GM18498 (cell line): ENCODE data around the gene CFAP100.

ENCODE experiments used
- ATAC-seq: cut with Tn5 transposase; IDR thresholded peaks from one replicate; pipeline ENCODE4 v1.9.1; 2021; ENCODE audit warnings: mild to moderate bottlenecking, moderate library complexity; ENCODE audit not compliant: unreplicated experiment

Gene CFAP100

DNA sequence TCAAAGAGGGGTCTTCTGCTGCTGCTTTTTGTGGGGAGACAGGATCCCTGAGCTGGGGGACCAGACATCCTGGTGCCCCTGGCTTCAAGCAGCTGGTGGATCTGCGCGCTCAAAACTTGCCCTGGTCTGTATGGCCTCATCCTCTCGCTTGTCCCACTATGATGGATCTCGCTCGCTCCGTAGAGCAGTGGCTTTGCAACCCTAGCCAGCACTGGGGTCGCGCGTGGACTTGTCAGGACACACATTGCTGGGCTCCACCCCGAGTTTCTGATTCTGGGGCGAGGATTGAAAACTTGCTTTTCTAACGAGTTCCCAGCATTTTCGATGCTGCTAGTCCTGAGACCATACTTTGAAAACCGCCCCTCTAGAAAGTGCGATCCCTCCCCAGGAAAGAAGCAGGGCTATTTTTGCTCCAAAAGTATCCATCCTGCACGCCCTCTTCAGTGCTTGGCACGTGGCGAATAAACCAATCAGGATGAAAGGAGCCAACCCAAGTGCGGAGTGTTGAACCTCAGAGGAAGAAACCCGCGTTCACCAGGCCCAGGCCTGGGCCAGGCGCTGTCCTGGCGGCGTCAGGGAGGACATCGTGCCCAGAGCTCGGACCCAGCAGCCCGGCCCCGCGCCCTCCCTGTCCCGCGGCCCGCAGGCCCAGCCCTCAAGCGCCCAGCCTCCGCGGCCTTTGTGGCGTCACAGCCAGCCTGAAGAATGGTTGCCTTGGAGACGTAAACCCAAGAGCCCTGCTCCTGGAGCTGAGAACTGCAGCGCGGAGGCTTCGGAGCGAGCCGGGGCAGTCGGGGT is at the start of gene CFAP100:
CFAP100 (plus strand) TSS at position 731 of the 798 bp plus-strand sequence. CDS start 1,092 bp downstream, outside the sequence.
- ATAC-seq = no peak

DNA sequence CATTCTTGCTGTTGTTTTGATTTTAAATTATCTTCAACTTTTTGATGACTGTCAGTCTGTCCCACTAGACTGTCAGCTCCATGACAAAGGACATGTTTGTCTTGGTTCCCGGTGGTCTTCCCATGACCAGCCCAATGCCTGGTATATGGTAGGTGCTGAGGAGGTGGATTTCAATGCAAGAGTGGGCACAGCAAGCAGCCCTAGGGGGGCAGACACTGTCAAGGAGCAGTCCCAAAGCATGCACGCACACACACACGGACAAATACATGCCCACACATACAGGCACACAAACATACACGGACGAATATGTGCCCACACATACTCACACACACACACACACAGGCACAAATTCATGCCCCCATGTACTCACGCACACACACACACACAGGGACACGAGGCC is 49.5 kb upstream of the CFAP100 start:
- no peak for ATAC-seq

DNA sequence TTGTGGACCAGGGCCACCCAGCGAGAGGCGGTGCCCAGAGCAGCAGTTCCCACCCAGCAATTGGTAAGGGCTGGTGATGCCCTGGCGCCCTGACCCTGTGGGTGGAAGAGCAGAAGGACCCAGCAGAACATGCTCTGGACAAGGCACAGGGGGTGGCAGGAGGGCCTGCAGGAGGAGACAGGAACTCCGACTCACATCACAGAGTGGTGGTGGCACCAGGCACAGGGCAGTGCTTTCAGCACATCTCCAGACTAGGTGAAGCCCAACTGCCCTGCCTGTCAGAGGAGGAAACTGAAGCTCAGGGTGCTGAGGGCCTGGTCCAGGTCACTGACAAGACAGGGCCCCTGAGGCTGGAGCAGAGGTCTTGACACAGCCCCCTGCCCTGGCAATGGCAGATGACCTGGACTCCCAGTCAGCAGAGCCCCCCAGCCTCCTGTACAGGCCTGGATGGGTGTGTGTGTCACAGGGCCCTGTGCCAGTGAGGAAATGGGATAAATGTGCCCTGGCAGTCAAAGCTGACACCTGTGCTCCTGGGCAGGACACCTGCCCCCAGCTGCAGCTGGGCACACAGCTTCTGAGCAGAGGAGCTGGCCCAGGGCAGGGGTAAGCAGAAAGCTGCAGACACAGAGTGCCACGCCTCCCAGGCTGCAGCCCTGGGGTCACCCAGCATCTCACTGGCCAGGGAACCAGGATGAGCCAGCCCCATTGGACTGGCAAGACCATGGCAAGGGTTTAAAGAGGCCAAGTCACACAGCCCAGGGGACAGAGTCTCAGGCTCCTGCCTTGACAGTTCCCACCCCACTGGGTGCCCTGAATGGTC is 48.9 kb upstream of the CFAP100 start:
- no peak for ATAC-seq

DNA sequence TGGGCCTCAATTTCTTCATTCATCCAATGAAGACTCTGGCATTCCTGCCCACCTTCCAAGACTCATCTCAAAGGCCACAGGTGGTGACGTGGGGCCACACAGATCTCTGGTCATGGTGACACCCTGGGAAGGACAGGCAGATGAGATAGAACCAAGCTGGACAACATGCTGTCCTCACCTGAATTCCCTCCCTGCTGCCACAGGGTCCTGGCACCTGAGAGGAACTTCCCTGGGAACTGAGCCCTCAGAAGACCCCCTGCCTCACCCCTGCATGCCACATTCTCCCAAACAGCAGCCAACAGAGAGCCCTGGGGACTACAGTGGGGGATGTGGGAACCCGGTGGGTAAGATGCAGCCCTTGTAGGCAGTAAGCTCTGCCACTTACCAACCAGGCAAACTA is 48.2 kb upstream of the CFAP100 start:
- ATAC-seq = no peak

DNA sequence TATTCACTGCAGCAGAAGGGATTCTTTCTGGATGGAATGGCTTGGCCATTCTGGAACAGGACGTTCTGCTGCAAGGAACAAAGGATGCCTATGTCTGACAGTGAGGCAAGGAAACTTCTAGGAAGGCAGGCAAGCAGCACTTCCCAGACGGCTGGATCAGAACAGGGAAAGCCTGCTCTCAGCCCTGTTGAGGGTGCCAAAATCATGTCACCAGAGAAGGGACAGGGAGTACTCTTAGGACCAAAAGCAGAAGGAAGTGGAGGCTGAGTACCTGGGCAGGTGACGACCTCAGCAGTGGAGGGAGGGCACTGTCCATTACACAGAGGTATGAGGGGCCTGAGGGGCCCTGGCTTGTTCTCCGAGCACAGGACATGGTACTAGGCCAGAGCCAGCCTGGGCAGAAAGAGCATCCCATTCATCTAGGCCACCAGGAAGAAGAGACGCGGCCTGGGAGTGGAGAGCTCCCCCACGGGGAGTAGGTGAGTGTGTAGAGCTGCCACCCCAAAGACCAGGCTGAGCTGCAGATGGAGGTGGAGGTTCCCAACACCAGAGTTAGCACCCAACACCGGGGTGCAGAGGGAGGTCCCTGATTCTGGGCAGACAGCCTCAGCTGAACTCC is 47.1 kb upstream of the CFAP100 start:
- ATAC-seq = no peak

DNA sequence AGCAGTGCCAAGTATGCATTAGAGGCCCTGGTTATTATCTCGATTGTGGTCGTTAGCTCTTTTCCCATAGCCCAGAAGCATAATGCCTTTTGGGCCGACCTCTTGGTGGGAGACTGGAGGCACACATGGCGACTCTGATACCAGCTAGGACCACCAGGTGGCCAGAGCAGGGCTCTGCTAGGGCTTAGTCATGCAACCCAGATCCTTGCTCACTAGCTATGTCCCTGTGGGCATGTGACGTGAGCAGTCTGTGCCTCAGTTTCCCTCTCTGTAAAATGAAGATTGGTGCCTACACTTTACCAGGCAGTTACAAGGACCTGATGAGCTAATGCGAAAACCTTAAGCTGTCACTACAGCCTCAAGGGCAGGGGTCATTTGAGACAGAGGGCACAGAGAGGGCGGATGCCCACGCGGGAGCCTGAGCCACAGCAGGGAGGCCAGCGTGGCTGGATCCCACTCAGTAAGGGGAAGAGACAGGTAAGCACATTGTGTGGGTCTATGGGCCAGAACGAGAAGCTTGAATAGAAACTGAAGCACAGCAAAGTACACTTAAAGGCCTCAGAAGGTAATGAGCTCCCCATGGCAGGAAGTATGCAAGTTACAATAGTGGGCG is 46.3 kb upstream of the CFAP100 start:
- ATAC-seq = no peak

DNA sequence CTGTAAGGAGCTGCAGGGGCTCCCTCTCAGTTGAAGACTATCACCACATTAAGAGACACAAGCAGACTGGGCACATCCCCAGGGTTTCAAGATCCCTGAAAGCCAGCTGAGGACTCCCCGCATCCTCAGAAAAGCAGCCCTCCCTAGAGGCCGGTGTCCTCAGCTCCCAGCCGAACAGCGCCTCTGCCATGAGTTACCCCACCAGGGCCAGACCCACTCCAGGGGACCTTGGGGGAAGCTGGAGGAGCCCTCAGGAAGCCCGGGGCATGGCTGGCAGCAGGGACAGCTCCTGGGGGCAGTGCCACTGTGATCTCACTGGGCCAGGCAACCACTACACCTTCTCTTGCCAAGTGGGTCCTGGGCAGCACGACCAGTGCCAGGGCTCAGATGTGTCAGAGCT is 45.6 kb upstream of the CFAP100 start:
- ATAC-seq = no peak

DNA sequence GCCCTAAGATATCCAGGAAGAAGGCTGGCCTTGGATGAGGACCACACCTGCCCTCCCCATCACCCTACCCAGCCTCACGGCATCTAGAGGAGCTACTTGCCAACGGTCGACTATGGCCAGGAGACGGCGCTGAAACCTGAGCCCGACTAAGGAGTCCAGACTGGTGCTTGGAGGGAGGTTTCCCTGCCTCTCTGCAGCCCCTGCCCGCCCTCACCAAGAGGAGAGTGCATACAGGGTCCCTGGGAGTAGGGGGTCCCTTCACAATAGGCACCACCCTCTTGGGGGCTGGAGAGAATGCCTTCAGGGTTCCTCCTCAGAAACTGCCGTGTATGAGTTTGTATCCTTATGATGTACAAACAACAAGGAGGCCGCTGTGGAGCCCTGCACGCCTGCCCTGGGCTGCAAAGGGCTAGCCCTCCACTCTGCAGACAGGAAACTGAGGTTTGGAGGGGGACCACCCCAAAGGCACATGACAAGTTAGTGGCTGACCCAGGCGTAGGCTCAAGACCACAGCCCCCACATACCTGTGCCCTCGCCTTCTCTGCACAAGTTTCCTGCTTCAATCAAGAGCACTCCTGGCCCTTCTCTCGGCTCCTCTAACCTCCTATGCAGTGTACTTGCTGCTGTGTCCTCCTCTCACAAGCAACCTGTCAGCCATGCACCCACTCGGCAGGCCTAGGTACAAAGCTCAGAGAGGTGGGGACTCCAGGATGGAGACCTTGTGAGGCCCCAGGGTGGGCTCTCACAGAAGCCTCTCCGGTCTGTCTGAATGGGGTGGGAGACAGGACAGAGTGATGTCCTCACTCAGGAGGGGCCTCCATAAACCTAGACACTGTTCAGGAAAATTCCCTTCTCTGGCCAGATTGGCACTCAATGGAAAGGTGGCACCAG is 44.9 kb upstream of the CFAP100 start:
- ATAC-seq = no peak

DNA sequence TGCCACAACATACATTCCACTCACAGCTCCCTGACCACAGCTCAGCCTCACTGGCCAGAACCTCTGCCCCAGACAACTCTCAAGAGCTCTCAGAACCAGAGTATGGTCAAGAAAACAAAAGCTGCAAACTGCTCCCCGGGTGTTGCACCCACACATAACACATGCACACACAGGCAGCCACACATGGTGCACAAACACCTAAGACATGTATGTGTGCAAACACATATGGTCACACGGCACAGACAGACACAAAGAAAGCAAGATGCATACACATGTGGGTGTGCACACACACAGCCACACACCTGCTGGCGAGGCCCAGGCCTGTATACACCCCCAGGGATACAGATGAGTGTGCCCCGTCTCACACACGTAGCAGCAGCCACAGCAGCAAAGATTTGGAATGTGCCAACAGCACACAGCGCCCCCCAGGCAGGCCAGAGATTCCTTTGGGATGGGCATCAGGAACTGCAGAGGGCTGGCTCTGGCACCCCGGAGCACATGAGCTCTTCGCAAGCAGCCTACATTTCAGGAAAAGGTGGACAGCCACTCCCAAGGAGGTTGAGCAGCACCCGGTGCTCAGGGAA is 44.1 kb upstream of the CFAP100 start:
- ATAC-seq = no peak

DNA sequence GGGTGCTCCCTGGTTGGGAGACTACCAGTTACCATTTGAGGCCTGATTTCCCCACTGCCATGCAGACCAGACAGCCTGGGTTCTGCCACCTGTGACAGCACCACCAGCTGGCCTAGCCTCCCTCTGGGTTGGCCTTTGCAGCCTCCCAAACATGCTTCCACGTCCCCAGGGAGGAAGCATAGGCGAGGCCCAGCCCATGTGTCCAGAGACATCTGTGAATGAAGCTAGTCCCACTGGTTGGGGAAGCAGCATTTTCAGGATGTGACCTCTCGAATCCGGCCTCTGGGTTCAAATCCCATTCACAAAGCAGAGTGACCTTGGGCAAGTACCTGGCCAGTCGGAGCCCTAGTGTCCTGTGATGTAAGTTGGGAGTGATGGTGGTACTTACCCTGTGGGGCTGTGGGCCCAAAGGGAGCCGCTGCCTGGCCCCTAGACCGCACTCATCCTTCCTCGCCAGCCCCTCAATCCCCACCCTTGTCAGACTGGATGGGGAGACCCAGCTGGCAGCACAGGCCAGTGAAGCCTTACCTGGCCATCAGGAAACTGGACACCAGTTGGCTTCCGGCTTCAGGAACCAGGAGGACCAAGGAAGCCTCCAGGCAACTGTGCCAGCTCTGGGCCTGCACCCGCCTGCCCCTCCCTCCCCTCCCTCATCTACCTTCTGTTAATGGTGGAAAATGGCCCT is 43.5 kb upstream of the CFAP100 start:
- ATAC-seq = no peak

DNA sequence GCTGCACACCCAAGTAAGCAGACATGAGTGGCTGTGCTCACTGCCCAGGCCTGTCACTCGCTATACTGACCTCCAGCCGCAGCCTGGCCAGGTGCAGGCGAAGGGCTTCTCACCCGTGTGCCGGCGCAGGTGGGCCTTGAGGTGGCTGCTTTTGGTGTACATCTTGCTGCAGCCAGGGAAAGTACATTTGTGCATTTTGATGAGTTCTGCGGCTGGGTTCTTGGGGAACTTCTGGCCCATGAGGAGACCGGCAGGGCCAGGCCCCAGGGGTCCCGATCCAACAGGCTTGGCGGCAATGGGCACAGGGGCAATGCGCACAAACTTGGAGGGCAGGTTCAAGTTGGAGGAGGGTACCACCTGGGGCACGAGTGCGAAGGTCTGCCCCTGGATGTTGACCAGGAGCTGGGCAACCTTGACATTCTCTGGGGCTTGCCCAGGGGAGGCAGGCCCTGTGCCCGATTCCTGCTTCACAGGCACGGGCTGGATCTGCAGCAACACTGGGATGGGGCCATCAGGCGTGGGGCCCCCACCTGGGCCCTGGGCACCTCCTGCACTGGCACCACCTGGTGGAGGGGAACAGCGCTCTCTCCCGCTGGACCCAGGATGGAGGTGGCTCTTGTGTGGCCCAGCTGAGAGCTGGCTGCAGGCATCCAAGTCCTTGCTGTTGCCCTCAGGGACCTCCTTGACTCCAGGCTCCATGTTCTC is 42.8 kb upstream of the CFAP100 start:
- no peak for ATAC-seq

DNA sequence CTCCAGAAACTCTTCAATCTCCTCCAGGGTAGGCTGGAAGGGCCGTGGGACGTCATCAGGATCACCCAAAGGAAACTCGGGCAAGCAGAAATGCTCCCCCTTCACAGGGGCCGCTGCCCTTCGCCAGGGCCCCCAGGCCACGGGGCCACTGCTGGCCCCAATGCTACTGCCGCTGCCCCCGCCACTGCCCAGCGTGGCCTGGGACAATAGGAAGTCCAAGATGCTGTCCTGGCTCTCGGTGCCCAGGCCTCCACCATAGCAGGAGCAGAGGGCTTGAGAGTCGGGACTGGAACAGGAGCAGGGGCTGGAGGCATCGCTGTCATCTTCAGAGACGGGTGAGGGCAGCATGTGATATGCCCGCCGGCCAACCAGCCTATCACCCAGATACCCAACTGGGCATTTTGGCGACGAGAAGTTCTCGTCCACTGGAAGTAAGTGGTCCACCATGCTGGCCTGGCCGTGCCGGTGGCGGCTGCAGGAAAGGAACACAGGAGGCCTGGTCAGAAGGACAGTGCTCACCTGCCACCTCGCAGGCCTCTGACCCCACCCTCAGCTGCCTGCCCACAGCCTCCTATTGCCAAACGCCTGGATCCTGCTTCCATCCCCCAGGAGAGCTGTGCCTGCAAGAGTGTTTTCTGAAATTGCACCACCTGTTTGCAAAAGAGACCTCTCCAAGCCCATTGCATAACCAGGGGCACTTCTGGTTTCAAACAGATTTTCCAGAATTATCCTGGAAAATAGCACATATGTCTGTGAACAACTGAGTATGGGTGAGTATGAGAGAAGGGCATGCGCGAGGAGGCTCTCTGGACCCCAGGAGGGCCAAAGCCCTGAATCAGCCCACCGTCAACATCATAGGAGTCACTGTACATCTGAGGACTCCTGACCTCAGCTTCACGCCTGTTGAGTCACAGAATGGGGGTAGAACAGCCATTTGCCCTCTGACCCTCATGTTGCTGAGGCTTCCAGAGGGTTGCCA is 41.9 kb upstream of the CFAP100 start:
- no peak for ATAC-seq

DNA sequence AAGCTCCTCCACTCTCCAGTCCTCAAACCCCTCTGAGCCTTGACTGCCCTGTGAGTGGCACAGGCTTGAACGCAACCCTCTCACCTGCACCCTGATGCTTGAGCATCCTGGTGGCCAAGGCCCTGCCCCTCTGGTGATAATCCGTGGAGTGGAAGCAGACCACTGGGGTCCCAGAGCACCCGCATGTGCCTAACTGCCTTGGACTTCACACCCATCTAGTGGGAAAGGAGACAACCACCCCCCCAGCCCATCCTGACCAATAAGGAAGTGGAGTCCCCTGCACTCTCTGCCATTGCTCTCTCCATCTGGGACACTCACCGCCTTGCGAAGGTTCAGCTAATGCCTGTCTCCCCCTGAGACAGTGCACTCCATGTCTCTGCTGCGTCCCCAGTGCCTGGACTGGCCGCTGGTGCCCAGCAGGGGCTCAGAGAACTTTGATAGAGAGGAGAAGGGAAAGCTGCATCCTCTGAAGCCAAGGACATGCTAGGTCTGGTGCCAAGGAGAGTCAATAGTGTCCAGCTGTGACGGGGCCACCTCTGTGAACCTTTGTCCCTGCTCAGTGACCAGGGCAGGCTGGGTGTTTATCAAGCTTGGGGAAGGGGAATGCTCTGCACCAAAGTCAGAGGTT is 40.9 kb upstream of the CFAP100 start:
- no peak for ATAC-seq

DNA sequence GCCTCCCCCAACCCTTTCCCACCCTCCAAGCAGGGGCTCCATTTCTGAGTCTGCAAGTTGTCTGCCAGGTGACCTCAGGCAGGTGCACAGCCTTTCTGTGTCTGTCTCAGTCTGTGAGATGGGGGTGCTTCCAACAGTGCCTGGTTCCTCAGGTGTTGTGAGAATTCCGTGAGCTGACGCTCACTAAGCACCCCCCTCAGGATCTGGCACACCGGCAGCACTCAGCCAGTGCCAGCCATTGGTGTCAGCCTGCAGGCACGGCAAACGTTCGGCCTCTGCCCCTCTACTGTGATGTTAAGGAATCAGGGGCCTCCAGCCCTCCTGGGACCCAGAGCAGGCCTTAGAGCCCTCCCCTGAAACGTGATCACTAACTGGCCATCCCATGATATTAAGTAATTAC is 39.9 kb upstream of the CFAP100 start:
- ATAC-seq = no peak

DNA sequence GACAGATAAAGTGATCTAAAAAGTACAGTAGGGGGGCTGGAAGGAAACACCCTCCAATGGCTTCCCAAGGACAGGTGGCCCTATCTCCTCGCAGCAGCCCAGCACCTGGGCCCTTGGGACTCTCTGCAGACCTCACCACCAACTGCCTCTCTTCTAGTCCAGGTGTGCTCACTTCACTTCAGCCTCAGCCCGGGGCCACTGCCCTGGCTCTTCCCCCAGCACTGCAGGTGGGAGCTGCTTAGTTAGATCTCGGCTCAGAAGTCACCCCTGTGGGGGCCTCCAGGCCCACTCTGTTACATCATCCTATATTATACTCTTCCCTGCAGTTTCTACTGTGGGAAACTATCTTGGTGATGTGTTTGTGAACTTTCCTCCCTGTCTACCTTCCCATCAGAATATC is 39.5 kb upstream of the CFAP100 start:
- no peak for ATAC-seq

DNA sequence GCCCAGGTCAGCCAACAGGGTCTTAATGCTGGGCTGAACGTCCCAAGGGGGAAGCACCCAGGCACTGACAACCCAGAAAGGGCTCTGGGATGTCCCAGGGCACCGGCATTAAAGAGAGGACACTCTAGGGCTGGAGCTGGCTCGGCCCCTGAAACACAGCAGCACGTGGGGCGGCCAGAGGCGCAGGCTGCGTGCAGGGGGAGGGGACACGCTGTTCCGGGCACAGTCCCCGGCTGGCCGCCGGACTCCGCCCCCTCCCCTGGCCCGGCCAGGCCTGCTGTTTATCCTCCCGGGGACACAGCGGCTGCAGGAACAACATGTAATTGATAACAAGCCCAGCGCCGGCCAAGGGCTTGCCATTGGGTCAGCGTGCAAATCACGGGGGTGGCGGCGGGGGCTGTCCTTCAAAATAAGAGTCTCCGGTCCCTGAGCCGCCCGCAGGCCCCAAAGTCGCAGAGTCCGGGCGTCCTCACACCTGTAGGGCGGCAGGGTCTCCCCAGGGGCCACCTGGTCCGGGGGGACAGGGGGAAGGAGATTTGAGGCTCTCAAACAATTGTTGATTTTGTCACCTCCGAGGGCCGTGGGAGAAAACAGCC is 38.8 kb upstream of the CFAP100 start:
- no peak for ATAC-seq
